Medulla oblongata (tissue), 1 donor: ENCODE data around the gene ZIC5.

ENCODE experiments used
- DNase-seq: peaks from one replicate; pipeline ENCODE4 v3.0.0-alpha.2; 2015; ENCODE audit errors: extremely low spot score

Gene ZIC5

GRCh38 chr13:99976575-99976974 is 5.0 kb upstream of the ZIC5 start:
- no peak for DNase-seq

- DNase-seq = no peak
These were observed 4.1 kb upstream of the ZIC5 start for GRCh38 chr13:99975626-99976025.

GRCh38 chr13:99974939-99975561 is 3.5 kb upstream of the ZIC5 start:
- DNase-seq = no peak

GRCh38 chr13:99974296-99974938 is 2.9 kb upstream of the ZIC5 start:
- DNase-seq = no peak

- DNase-seq = no peak
These were observed 2.2 kb upstream of the ZIC5 start for GRCh38 chr13:99973808-99974185.

GRCh38 chr13:99973163-99973807 is 1.7 kb upstream of the ZIC5 start:
- DNase-seq = no peak

GRCh38 chr13:99972190-99972731 is 694 bp upstream of the ZIC5 start:
- no peak for DNase-seq

GRCh38 chr13:99970651-99971575 is 654 bp downstream of the ZIC5 start:
- DNase-seq = no peak

GRCh38 chr13:99969919-99970650 is 1.5 kb downstream of the ZIC5 start:
- no peak for DNase-seq

- no peak for DNase-seq
These were observed 2.1 kb downstream of the ZIC5 start for GRCh38 chr13:99969453-99969918.

- DNase-seq = no peak
These were observed 2.8 kb downstream of the ZIC5 start for GRCh38 chr13:99968521-99969452.

- DNase-seq = no peak
These were observed 3.6 kb downstream of the ZIC5 start for GRCh38 chr13:99967869-99968520.

GRCh38 chr13:99967498-99967868 is 4.1 kb downstream of the ZIC5 start:
- DNase-seq = no peak

GRCh38 chr13:99966064-99966805 is 5.3 kb downstream of the ZIC5 start:
- DNase-seq = no peak

- DNase-seq = no peak
These were observed 6.1 kb downstream of the ZIC5 start for GRCh38 chr13:99965329-99966000.

- no peak for DNase-seq
These were observed 7.7 kb downstream of the ZIC5 start for GRCh38 chr13:99963816-99964339.

- no peak for DNase-seq
These were observed 9.3 kb downstream of the ZIC5 start for GRCh38 chr13:99962242-99962641.

- no peak for DNase-seq
These were observed 9.9 kb downstream of the ZIC5 start for GRCh38 chr13:99961636-99962035.
